GM23248 (cell line): ENCODE results near the gene KBTBD8.

Experiments used
- EZH2 ChIP-seq: fragments of 200-600 bp; sonication (generic); IDR thresholded peaks from 2 replicates; pipeline ENCODE4 v1.6.1; 2018; ENCODE audit warnings: antibody characterized with exemption, mild to moderate bottlenecking; ENCODE audit not compliant: insufficient read depth, poor library complexity, severe bottlenecking
- EZH2phosphoT487 ChIP-seq: fragments of 200-600 bp; sonication (generic); IDR thresholded peaks from 2 replicates; pipeline ENCODE4 v1.6.1; 2018; ENCODE audit warnings: antibody characterized with exemption, moderate library complexity, mild to moderate bottlenecking, low read depth; ENCODE audit not compliant: insufficient read depth

DNA sequence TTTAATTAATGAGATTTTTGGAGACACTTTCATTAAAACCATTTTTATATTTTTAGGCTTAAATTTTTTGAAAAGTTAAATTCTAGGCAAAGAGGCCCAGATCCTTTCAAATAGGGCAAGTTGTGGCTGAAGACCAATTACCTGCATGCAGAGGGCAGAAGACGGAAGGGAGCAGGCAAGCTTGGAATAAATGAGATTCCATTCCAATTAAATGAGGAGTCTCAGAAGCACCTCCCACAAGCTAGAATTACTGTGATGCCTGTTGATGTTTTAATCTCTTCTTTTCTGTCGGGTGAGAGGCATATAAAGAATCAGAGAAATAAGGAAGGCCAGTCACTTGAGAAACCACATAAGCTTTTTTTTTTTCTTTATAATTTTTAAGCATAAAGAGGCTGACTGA, 46.8 kb downstream of the KBTBD8 start:
- TF ChIP-seq EZH2phosphoT487: no peak
- no peak for TF ChIP-seq EZH2
